A673 (cell line): ENCODE measurements around the gene MARK2. TPM values are rescaled to one million over a fixed set of nuclear protein-coding genes. Genes with fewer than 3 reads are reported as not detected.

Source experiments
- BruUV-seq: library from RNA; stranded (reverse); fragments of 400-500 nt; replicated peaks from 2 replicates; lab custom pipeline; 2021; lab: Mats Ljungman, UMichigan
- CTCF ChIA-PET: fragments of 300-600 bp; sonication (Branson Sonifier 250); formaldehyde crosslinking; loops from one replicate; lab custom pipeline; 2022; ENCODE audit warnings: antibody characterized with exemption; lab: Charles Lee
- POLR2A ChIA-PET: fragments of 300-600 bp; sonication (Branson Sonifier 250); formaldehyde crosslinking; loops from one replicate; lab custom pipeline; 2022; ENCODE audit warnings: antibody characterized with exemption; ENCODE audit not compliant: low non-redundant PET; lab: Charles Lee
- DNase-seq: peaks from one replicate; pipeline ENCODE4 v3.0.0-alpha.2; 2015; ENCODE audit warnings: low spot score
- H3K27ac ChIP-seq: fragments of 200-600 bp; sonication (generic); 2 replicates; pipeline ENCODE4 v1.5.1; 2016; ENCODE audit warnings: mixed run types, low read depth, mild to moderate bottlenecking, mixed read lengths, antibody characterized with exemption, low read length; ENCODE audit not compliant: poor library complexity, severe bottlenecking
- H3K27me3 ChIP-seq: fragments of 200-600 bp; sonication (generic); replicated peaks from 2 replicates; pipeline ENCODE4 v1.6.1; 2017; ENCODE audit warnings: mixed run types, low read depth, mild to moderate bottlenecking, mixed read lengths, antibody characterized with exemption, low read length; ENCODE audit not compliant: insufficient read depth, poor library complexity
- H3K36me3 ChIP-seq: fragments of 200-600 bp; sonication (generic); 2 replicates; pipeline ENCODE4 v1.6.1; 2016; ENCODE audit warnings: mixed run types, mild to moderate bottlenecking, mixed read lengths, antibody characterized with exemption, low read length; ENCODE audit not compliant: insufficient read depth, poor library complexity, severe bottlenecking
- H3K4me1 ChIP-seq: fragments of 200-600 bp; sonication (generic); 2 replicates; pipeline ENCODE4 v1.6.1; 2017; ENCODE audit warnings: mixed run types, mild to moderate bottlenecking, mixed read lengths, antibody characterized with exemption, low read length; ENCODE audit not compliant: insufficient read depth, poor library complexity, severe bottlenecking
- H3K4me3 ChIP-seq: fragments of 200-600 bp; sonication (generic); 2 replicates; pipeline ENCODE4 v1.5.1; 2016; ENCODE audit warnings: low read depth, mixed run types, mild to moderate bottlenecking, mixed read lengths, low read length; ENCODE audit not compliant: poor library complexity, severe bottlenecking
- H3K9me3 ChIP-seq: fragments of 200-600 bp; sonication (generic); 2 replicates; pipeline ENCODE4 v1.6.1; 2016; ENCODE audit warnings: mixed run types, low read depth, mild to moderate bottlenecking, mixed read lengths, antibody characterized with exemption, low read length; ENCODE audit not compliant: poor library complexity, severe bottlenecking
- CTCF ChIP-seq: fragments of 300-800, 200-600 bp; sonication (generic); conservative IDR thresholded peaks from 2 replicates; pipeline ENCODE4 v1.5.1; 2017; ENCODE audit warnings: low read depth, mild to moderate bottlenecking, antibody characterized with exemption, low read length, moderate library complexity, mixed read lengths
- EZH2 ChIP-seq: fragments of 200-600 bp; sonication (generic); IDR thresholded peaks from 2 replicates; pipeline ENCODE4 v1.6.1; 2017; ENCODE audit warnings: borderline replicate concordance, low read depth, mild to moderate bottlenecking, mixed read lengths, antibody characterized with exemption, low read length; ENCODE audit not compliant: poor library complexity, severe bottlenecking
- intact Hi-C: fragments of 100-400 bp; cut with micrococcal nuclease; formaldehyde crosslinking; loops from one replicate; pipeline ENCODE4 v1.10.0; 2022; ENCODE audit not compliant: unreplicated experiment
- total RNA-seq: library from RNA; stranded (reverse); gene quantifications from 2 replicates; pipeline ENCODE4 v1.2.3, GENCODE V29; 2021

The MARK2 gene
- total RNA-seq, 1 experiment from 2014 or later: 61.7 TPM

GRCh38 chr11:63915961-63916836, 77.3 kb downstream of the MARK2 start:
- Histone ChIP-seq H3K27ac (no peak overlapping the region), H3K27me3 (no peaks in the 10 kb centered on the region), H3K4me1 (peaks cover 23% of the 10 kb centered on the region), H3K36me3 (no peaks in the 10 kb centered on the region), H3K4me3 (peak overlapping the region; percentile 60), H3K9me3 (no peaks in the 10 kb centered on the region)
- TF ChIP-seq EZH2 (no peak), CTCF (peak; percentile 66)
- CTCF ChIA-PET: interaction anchor here (0.6 to 1.1 kb wide), 2 partner anchors 24 to 29 kb away, joined by 5 to 6 read pairs; no protein-coding TSS in a partner anchor
- peak; percentile 79 for DNase-seq
- POLR2A ChIA-PET: interaction anchor here (0.6 to 0.7 kb wide), 2 partner anchors 46 to 51 kb away, joined by 3 to 4 read pairs; no protein-coding TSS in a partner anchor
- BruUV-seq: no TSS peak
- intact Hi-C loops: no loop called here

- Histone ChIP-seq H3K9me3 (no peaks in the 10 kb centered on the region), H3K27me3 (no peaks in the 10 kb centered on the region), H3K27ac (peak within 1 kb of the TSS; percentile 76), H3K36me3 (no peaks in the 10 kb centered on the region), H3K4me3 (peak within 1 kb of the TSS; percentile 60), H3K4me1 (peaks cover 23% of the 10 kb centered on the region)
- ChIA-PET CTCF (interaction anchor here (0.6 to 0.7 kb wide), 2 partner anchors 18 to 44 kb away, joined by 3 to 5 read pairs; no protein-coding TSS in a partner anchor), POLR2A (interaction anchor here (0.6 to 0.7 kb wide), 2 partner anchors 45 to 50 kb away, joined by 3 to 4 read pairs; no protein-coding TSS in a partner anchor)
- intact Hi-C loops: no loop called here
- TF ChIP-seq CTCF: no peak
- no peak for TF ChIP-seq EZH2
- peak; percentile 96 for DNase-seq
- BruUV-seq: no TSS peak
These were observed 78.2 kb downstream of the MARK2 start, which contains the start of gene RCOR2 for GRCh38 chr11:63916837-63917691. Gene RCOR2 (minus strand): TSS chr11:63917164. CDS start chr11:63916456, 708 bp downstream.
